Hepatocyte (in vitro differentiated cells): ENCODE data around the gene CHADL. TPM values are rescaled to one million over a fixed set of nuclear protein-coding genes. Genes with fewer than 3 reads are reported as not detected.

ENCODE experiments used
- DNase-seq: peaks from one replicate; pipeline ENCODE4 v3.0.0-alpha.2; 2016; ENCODE audit warnings: low spot score
- H2AFZ ChIP-seq: fragments of 200-600 bp; sonication (generic); 2 replicates; pipeline ENCODE4 v1.6.0; 2016; ENCODE audit warnings: antibody characterized with exemption, mild to moderate bottlenecking
- H3K27ac ChIP-seq: fragments of 200-600 bp; sonication (generic); 2 replicates; pipeline ENCODE4 v1.5.1; 2016; ENCODE audit warnings: mild to moderate bottlenecking
- H3K27me3 ChIP-seq: fragments of 200-600 bp; sonication (generic); 2 replicates; pipeline ENCODE4 v1.6.1; 2016
- H3K36me3 ChIP-seq: fragments of 200-600 bp; sonication (generic); replicated peaks from 2 replicates; pipeline ENCODE4 v1.5.1; 2016; ENCODE audit warnings: low read depth; ENCODE audit not compliant: insufficient read depth
- H3K4me1 ChIP-seq: fragments of 200-600 bp; sonication (generic); 2 replicates; pipeline ENCODE4 v1.5.1; 2016; ENCODE audit warnings: mild to moderate bottlenecking, moderate library complexity; ENCODE audit not compliant: insufficient read depth
- H3K4me2 ChIP-seq: fragments of 200-600 bp; sonication (generic); 2 replicates; pipeline ENCODE4 v1.6.0; 2016
- H3K4me3 ChIP-seq: fragments of 200-600 bp; sonication (generic); 2 replicates; pipeline ENCODE4 v1.5.1; 2016; ENCODE audit warnings: mild to moderate bottlenecking
- H3K79me2 ChIP-seq: fragments of 200-600 bp; sonication (generic); 2 replicates; pipeline ENCODE4 v1.6.0; 2017; ENCODE audit warnings: mild to moderate bottlenecking
- H3K9me2 ChIP-seq: fragments of 200-600 bp; sonication (generic); replicated peaks from 2 replicates; pipeline ENCODE4 v1.6.0; 2017; ENCODE audit warnings: mild to moderate bottlenecking; ENCODE audit not compliant: insufficient read depth
- H3K9me3 ChIP-seq: fragments of 200-600 bp; sonication (generic); 2 replicates; pipeline ENCODE4 v1.5.1; 2016; ENCODE audit warnings: low read depth, mild to moderate bottlenecking
- H4K20me1 ChIP-seq: fragments of 200-600 bp; sonication (generic); 2 replicates; pipeline ENCODE4 v1.6.0; 2016; ENCODE audit warnings: mild to moderate bottlenecking; ENCODE audit not compliant: insufficient read depth, poor library complexity, severe bottlenecking
- CTCF ChIP-seq: fragments of 200-600 bp; sonication (generic); IDR thresholded peaks from 2 replicates; pipeline ENCODE4 v1.5.1; 2016; ENCODE audit warnings: antibody characterized with exemption, mild to moderate bottlenecking; ENCODE audit not compliant: poor library complexity
- EZH2 ChIP-seq: fragments of 200-600 bp; sonication (generic); IDR thresholded peaks from 2 replicates; pipeline ENCODE4 v1.6.1; 2016; ENCODE audit warnings: antibody characterized with exemption, mild to moderate bottlenecking, borderline replicate concordance
- EZH2phosphoT487 ChIP-seq: fragments of 200-600 bp; sonication (generic); IDR thresholded peaks from one replicate; pipeline ENCODE4 v1.6.1; 2018; ENCODE audit warnings: antibody characterized with exemption, mild to moderate bottlenecking, low read depth, moderate library complexity; ENCODE audit not compliant: unreplicated experiment, severe bottlenecking
- WGBS: methylation state at CpG from one replicate; pipeline ENCODE4 v1.1.6; 2016; ENCODE audit warnings: low lambda C conversion rate; ENCODE audit errors: missing lambda C conversion rate; 5-methylcytosine and 5-hydroxymethylcytosine counted together
- polyA plus RNA-seq: library from polyadenylated mRNA; unstranded; fragments of >200 nt; fragmentation: Nextera tagmentation; extraction: Ambion mirVana; gene quantifications from 2 replicates; pipeline ENCODE4 v1.2.1, GENCODE V29; 2016
- total RNA-seq: library from RNA; depleted of rRNA; stranded (reverse); fragments of >200 nt; gene quantifications from 2 replicates; pipeline ENCODE4 v1.2.3, GENCODE V29; 2014

Gene CHADL
- total and polyA plus RNA-seq, 2 experiments from 2014 or later: 1.00 to 1.4 TPM

GRCh38 chr22:41247703-41248102 lies 7.0 kb upstream of the CHADL start:
- Histone ChIP-seq H2AFZ (no peak overlapping the region), H3K4me3 (no peak overlapping the region), H3K9me3 (no peaks in the 10 kb centered on the region), H3K4me1 (no peaks in the 10 kb centered on the region), H3K79me2 (no peaks in the 10 kb centered on the region), H4K20me1 (no peaks in the 10 kb centered on the region), H3K9me2 (no peaks in the 10 kb centered on the region), H3K36me3 (no peaks in the 10 kb centered on the region), H3K27ac (no peak overlapping the region), H3K4me2 (no peak overlapping the region), H3K27me3 (no peaks in the 10 kb centered on the region)
- no peak for DNase-seq
- no peak for TF ChIP-seq CTCF
- no peak for TF ChIP-seq EZH2phosphoT487
- TF ChIP-seq EZH2: no peak
- 97% methylated on average over 7 of the region's 7 CpGs for WGBS

GRCh38 chr22:41245917-41246499 lies 5.3 kb upstream of the CHADL start:
- WGBS: 89% methylated on average over 21 of the region's 21 CpGs
- Histone ChIP-seq H2AFZ (no peak overlapping the region), H3K36me3 (no peaks in the 10 kb centered on the region), H3K9me3 (no peaks in the 10 kb centered on the region), H3K4me3 (no peak overlapping the region), H4K20me1 (no peaks in the 10 kb centered on the region), H3K9me2 (no peaks in the 10 kb centered on the region), H3K27ac (no peak overlapping the region), H3K27me3 (no peaks in the 10 kb centered on the region), H3K4me1 (no peaks in the 10 kb centered on the region), H3K79me2 (no peaks in the 10 kb centered on the region), H3K4me2 (no peak overlapping the region)
- TF ChIP-seq CTCF (no peak), EZH2phosphoT487 (no peak), EZH2 (no peak)
- DNase-seq: no peak

- no peak overlapping the region for H3K4me2 ChIP-seq
- no peaks in the 10 kb centered on the region for H3K36me3 ChIP-seq
- H3K79me2 ChIP-seq: no peaks in the 10 kb centered on the region
- no peaks in the 10 kb centered on the region for H3K9me2 ChIP-seq
- H3K27ac ChIP-seq: no peak overlapping the region
- no peaks in the 10 kb centered on the region for H3K9me3 ChIP-seq
- H4K20me1 ChIP-seq: no peaks in the 10 kb centered on the region
- no peak for DNase-seq
- no peaks in the 10 kb centered on the region for H3K27me3 ChIP-seq
- no peak overlapping the region for H3K4me3 ChIP-seq
- WGBS: 86% methylated on average over 6 of the region's 6 CpGs
- no peaks in the 10 kb centered on the region for H3K4me1 ChIP-seq
- TF ChIP-seq EZH2: no peak
- H2AFZ ChIP-seq: no peak overlapping the region
Measured at GRCh38 chr22:41243361-41243760, 2.6 kb upstream of the CHADL start.

- no peaks in the 10 kb centered on the region for H3K4me1 ChIP-seq
- no peaks in the 10 kb centered on the region for H4K20me1 ChIP-seq
- no peak overlapping the region for H3K4me2 ChIP-seq
- H3K9me3 ChIP-seq: no peaks in the 10 kb centered on the region
- TF ChIP-seq EZH2phosphoT487 (no peak), CTCF (no peak), EZH2 (no peak)
- no peak for DNase-seq
- no peak overlapping the region for H3K27ac ChIP-seq
- H3K4me3 ChIP-seq: no peak overlapping the region
- no peaks in the 10 kb centered on the region for H3K79me2 ChIP-seq
- H3K36me3 ChIP-seq: no peaks in the 10 kb centered on the region
- no peaks in the 10 kb centered on the region for H3K27me3 ChIP-seq
- no peaks in the 10 kb centered on the region for H3K9me2 ChIP-seq
- WGBS: 86% methylated on average over 18 of the region's 18 CpGs
- no peak overlapping the region for H2AFZ ChIP-seq
Measured at GRCh38 chr22:41242396-41243117, 1.8 kb upstream of the CHADL start.
